CD4-positive, alpha-beta T cell treated with Interleukin-1 beta for 1 hour (primary cell): ENCODE results near the gene OSBPL7.

ENCODE experiments used
- DNase-seq, 2 donors: peaks; one replicate each; pipeline ENCODE4 v3.0.0-alpha.2; 2020 to 2022

The OSBPL7 gene

GRCh38 chr17:47821424-47822391 is at the start of gene OSBPL7:
Gene OSBPL7 (minus strand): TSS chr17:47821794. CDS start chr17:47820278, 1,516 bp downstream.
- peak; percentile 85 to 86 for DNase-seq

GRCh38 chr17:47871048-47871447 is 49.5 kb upstream of the OSBPL7 start:
- DNase-seq = no peak

- no peak for DNase-seq
Measured at GRCh38 chr17:47870056-47870455, 48.5 kb upstream of the OSBPL7 start.

GRCh38 chr17:47869114-47869513 is 47.5 kb upstream of the OSBPL7 start:
- no peak for DNase-seq

GRCh38 chr17:47867813-47868533 is 46.4 kb upstream of the OSBPL7 start:
- DNase-seq = no peak

- DNase-seq = no peak
Measured at GRCh38 chr17:47866941-47867340, 45.3 kb upstream of the OSBPL7 start.

GRCh38 chr17:47864791-47865216 is 43.2 kb upstream of the OSBPL7 start:
- no peak for DNase-seq

- DNase-seq = no peak
Measured at GRCh38 chr17:47862621-47863440, 41.2 kb upstream of the OSBPL7 start.

GRCh38 chr17:47860386-47860785 is 38.8 kb upstream of the OSBPL7 start:
- no peak for DNase-seq

GRCh38 chr17:47857551-47858455 is 36.2 kb upstream of the OSBPL7 start:
- DNase-seq = no peak

- DNase-seq = no peak
Measured at GRCh38 chr17:47856830-47857229, 35.2 kb upstream of the OSBPL7 start.

- DNase-seq = no peak
Measured at GRCh38 chr17:47855737-47856136, 34.1 kb upstream of the OSBPL7 start.

GRCh38 chr17:47853616-47854015 is 32.0 kb upstream of the OSBPL7 start:
- no peak for DNase-seq

GRCh38 chr17:47852113-47852949 is 30.7 kb upstream of the OSBPL7 start:
- no peak for DNase-seq

- DNase-seq = no peak
Measured at GRCh38 chr17:47851764-47852112, 30.1 kb upstream of the OSBPL7 start.

GRCh38 chr17:47850692-47851573 is 29.3 kb upstream of the OSBPL7 start, which contains the start of gene SP6:
Gene SP6 (minus strand): TSS chr17:47851163. CDS start chr17:47848429, 2,734 bp downstream.
- DNase-seq = peak; percentile 49 to 61

- DNase-seq = no peak
Measured at GRCh38 chr17:47850373-47850691, 28.7 kb upstream of the OSBPL7 start.

GRCh38 chr17:47848198-47848513 is 26.6 kb upstream of the OSBPL7 start:
- DNase-seq = no peak

- DNase-seq = peak; percentile 27 to 32
Measured at GRCh38 chr17:47847341-47848197, 26.0 kb upstream of the OSBPL7 start.
